ENCODE results near the gene NEAT1. TPM values are rescaled to one million over a fixed set of nuclear protein-coding genes. Genes with fewer than 3 reads are reported as not detected.

Gene NEAT1
- total RNA-seq, 1 donor from 2014 or later, result 27.0 TPM

GRCh38 chr11:65442842-65443331 is 20.3 kb downstream of the NEAT1 start:
- no peak overlapping the region for H3K4me3 ChIP-seq (ENCODE audit: low read depth, low read length)
- no peak for DNase-seq (ENCODE audit: low read depth)
- TF ChIP-seq CTCF (conservative IDR thresholded peaks at IDR 0.05; ENCODE audit: low read depth, low read length), result no peak

- H3K4me3 ChIP-seq (ENCODE audit: low read depth, low read length), result no peak overlapping the region
- TF ChIP-seq CTCF (conservative IDR thresholded peaks at IDR 0.05; ENCODE audit: low read depth, low read length), result no peak
- no peak for DNase-seq (ENCODE audit: low read depth)
These were observed 21.9 kb downstream of the NEAT1 start for GRCh38 chr11:65444314-65445051.

GRCh38 chr11:65445101-65445603 is 22.6 kb downstream of the NEAT1 start:
- H3K4me3 ChIP-seq (ENCODE audit: low read depth, low read length), result no peak overlapping the region
- TF ChIP-seq CTCF (conservative IDR thresholded peaks at IDR 0.05; ENCODE audit: low read depth, low read length), result no peak
- no peak for DNase-seq (ENCODE audit: low read depth)

GRCh38 chr11:65445604-65446445 is 23.2 kb downstream of the NEAT1 start:
- TF ChIP-seq CTCF (conservative IDR thresholded peaks at IDR 0.05; ENCODE audit: low read depth, low read length), result no peak
- no peak for DNase-seq (ENCODE audit: low read depth)
- H3K4me3 ChIP-seq (ENCODE audit: low read depth, low read length), result no peak overlapping the region

- no peak overlapping the region for H3K4me3 ChIP-seq (ENCODE audit: low read depth, low read length)
- no peak for TF ChIP-seq CTCF (conservative IDR thresholded peaks at IDR 0.05; ENCODE audit: low read depth, low read length)
- DNase-seq (ENCODE audit: low read depth), result no peak
These were observed 24.1 kb downstream of the NEAT1 start for GRCh38 chr11:65446446-65447277.

GRCh38 chr11:65448074-65448417 is 25.4 kb downstream of the NEAT1 start:
- no peak for TF ChIP-seq CTCF (conservative IDR thresholded peaks at IDR 0.05; ENCODE audit: low read depth, low read length)
- H3K4me3 ChIP-seq (ENCODE audit: low read depth, low read length), result no peak overlapping the region
- no peak for DNase-seq (ENCODE audit: low read depth)

Data from epithelial cell of proximal tubule (primary cell).